Fibroblast of lung (primary cell): Measurements from ENCODE around the gene HSPB6. TPM values are rescaled to one million over a fixed set of nuclear protein-coding genes. Genes with fewer than 3 reads are reported as not detected.

Experiments
- DNase-seq, 2 donors: peaks; one replicate each; pipeline versions ENCODE4 v3.0.0 to v3.0.0-alpha.2; 2010; ENCODE audit warnings: low read depth in 2 of 2
- H2AFZ ChIP-seq: 2 replicates; pipeline ENCODE4 v1.5.1; 2012; ENCODE audit warnings: low read length, control low read depth, inconsistent platforms
- H3K27ac ChIP-seq: 2 replicates; pipeline ENCODE4 v1.5.1; 2011; ENCODE audit warnings: low read length, control low read depth; ENCODE audit not compliant: insufficient read depth
- H3K27me3 ChIP-seq: 2 replicates; pipeline ENCODE4 v1.5.1; 2011; ENCODE audit warnings: mild to moderate bottlenecking, low read length; ENCODE audit not compliant: control insufficient read depth, insufficient read depth
- H3K36me3 ChIP-seq: 2 replicates; pipeline ENCODE4 v1.5.1; 2011; ENCODE audit warnings: low read length; ENCODE audit not compliant: control insufficient read depth, insufficient read depth
- H3K4me1 ChIP-seq: 2 replicates; pipeline ENCODE4 v1.5.1; 2011; ENCODE audit warnings: low read length; ENCODE audit not compliant: control insufficient read depth, insufficient read depth; ENCODE audit errors: extremely low read depth
- H3K4me2 ChIP-seq: 2 replicates; pipeline ENCODE4 v1.5.1; 2011; ENCODE audit warnings: low read length, control low read depth; ENCODE audit not compliant: insufficient read depth; ENCODE audit errors: extremely low read depth
- H3K4me3 ChIP-seq, 4 experiments: fragments of 200-600 bp in 1 of 4; sonication (generic) in 1 of 4; replicated peaks in 1 of 4; 2 replicates each; pipeline ENCODE4 v1.5.1; 2011 to 2016; ENCODE audit warnings: low read length in 4 of 4, low read depth in 3 of 4, mild to moderate bottlenecking in 3 of 4, control low read depth in 2 of 4, inconsistent platforms in 1 of 4, mixed read lengths in 1 of 4; ENCODE audit not compliant: insufficient read depth in 1 of 4; ENCODE audit errors: control extremely low read depth in 1 of 4
- H3K79me2 ChIP-seq: 2 replicates; pipeline ENCODE4 v1.5.1; 2012; ENCODE audit warnings: mild to moderate bottlenecking, low read length, inconsistent platforms; ENCODE audit not compliant: control insufficient read depth, insufficient read depth
- H3K9ac ChIP-seq: 2 replicates; pipeline ENCODE4 v1.5.1; 2011; ENCODE audit warnings: mild to moderate bottlenecking, low read length, control low read depth; ENCODE audit not compliant: insufficient read depth
- H3K9me3 ChIP-seq: 2 replicates; pipeline ENCODE4 v1.5.1; 2012; ENCODE audit warnings: low read depth, low read length; ENCODE audit not compliant: control insufficient read depth, insufficient read depth
- H4K20me1 ChIP-seq: 2 replicates; pipeline ENCODE4 v1.5.1; 2011; ENCODE audit warnings: low read length; ENCODE audit not compliant: control insufficient read depth, insufficient read depth; ENCODE audit errors: extremely low read depth
- EZH2 ChIP-seq: IDR thresholded peaks from 2 replicates; pipeline ENCODE4 v1.5.1; 2012; ENCODE audit warnings: low read length, control low read depth, mild to moderate bottlenecking; ENCODE audit errors: missing control alignments
- polyA plus RNA-seq, 2 donors: library from polyadenylated mRNA; depleted of rRNA in 1 of 2; stranded (reverse) in 1 of 2; unstranded in 1 of 2; fragments of >200 nt; gene quantifications; 2 replicates each; pipeline ENCODE4 v1.2.1, GENCODE V29; 2011 to 2012; ENCODE audit warnings: missing spikeins in 1 of 2
- total RNA-seq: library from RNA; depleted of rRNA; stranded (reverse); fragments of >200 nt; gene quantifications from 2 replicates; pipeline ENCODE4 v1.2.1, GENCODE V29; 2014
- TF ChIP-seq, protein P1 (sequence below), 2 donors: IDR thresholded peaks in 1 of 2; conservative IDR thresholded peaks in 1 of 2; 1 replicate in 1 of 2; 2 replicates in 1 of 2; pipeline ENCODE4 v1.5.1; 2011 to 2012; ENCODE audit warnings: low read length in 2 of 2, control low read depth in 1 of 2, inconsistent platforms in 1 of 2, low read depth in 1 of 2, mild to moderate bottlenecking in 1 of 2

Gene HSPB6
- total and polyA plus RNA-seq, 2 donors (not counting 1 experiment from before 2014, with no cell fraction given) = 53.1 to 54.3 TPM

DNA sequence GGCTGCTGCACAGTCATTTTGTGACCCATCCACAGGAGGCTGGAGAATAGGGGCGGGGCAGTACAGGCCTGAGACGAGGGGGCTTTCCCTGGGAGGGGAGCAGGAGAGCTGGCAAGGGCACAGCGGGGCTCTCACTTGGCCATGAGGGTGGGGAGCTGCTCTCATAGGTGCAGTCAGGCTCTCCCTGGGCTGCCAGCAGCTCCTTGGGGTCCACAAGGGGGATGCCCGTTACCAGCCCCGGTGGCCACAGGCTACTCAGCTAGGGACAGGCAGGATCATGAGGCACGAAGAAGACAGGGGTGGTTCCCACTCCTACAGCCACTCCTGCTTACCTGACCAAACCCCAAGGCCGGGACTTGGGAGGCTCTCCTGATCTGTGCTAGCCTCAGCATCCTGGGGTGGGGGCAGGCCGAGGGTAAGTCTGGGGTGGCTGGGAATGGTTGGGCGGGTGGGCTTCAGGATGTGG, 35.0 kb upstream of the HSPB6 start:
- Histone ChIP-seq H3K4me2 (no peak overlapping the region), H2AFZ (no peak overlapping the region), H3K4me1 (peaks cover 3% of the 10 kb centered on the region), H3K9me3 (no peaks in the 10 kb centered on the region), H3K27me3 (peaks cover 10% of the 10 kb centered on the region), H3K4me3 (no peak overlapping the region), H4K20me1 (no peaks in the 10 kb centered on the region), H3K9ac (no peak overlapping the region), H3K27ac (no peak overlapping the region), H3K79me2 (no peaks in the 10 kb centered on the region), H3K36me3 (no peaks in the 10 kb centered on the region)
- TF ChIP-seq, protein P1, sequence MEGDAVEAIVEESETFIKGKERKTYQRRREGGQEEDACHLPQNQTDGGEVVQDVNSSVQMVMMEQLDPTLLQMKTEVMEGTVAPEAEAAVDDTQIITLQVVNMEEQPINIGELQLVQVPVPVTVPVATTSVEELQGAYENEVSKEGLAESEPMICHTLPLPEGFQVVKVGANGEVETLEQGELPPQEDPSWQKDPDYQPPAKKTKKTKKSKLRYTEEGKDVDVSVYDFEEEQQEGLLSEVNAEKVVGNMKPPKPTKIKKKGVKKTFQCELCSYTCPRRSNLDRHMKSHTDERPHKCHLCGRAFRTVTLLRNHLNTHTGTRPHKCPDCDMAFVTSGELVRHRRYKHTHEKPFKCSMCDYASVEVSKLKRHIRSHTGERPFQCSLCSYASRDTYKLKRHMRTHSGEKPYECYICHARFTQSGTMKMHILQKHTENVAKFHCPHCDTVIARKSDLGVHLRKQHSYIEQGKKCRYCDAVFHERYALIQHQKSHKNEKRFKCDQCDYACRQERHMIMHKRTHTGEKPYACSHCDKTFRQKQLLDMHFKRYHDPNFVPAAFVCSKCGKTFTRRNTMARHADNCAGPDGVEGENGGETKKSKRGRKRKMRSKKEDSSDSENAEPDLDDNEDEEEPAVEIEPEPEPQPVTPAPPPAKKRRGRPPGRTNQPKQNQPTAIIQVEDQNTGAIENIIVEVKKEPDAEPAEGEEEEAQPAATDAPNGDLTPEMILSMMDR (conservative IDR thresholded peaks at IDR 0.05 in 1 of 2, IDR thresholded peaks at IDR 0.05 in 1 of 2; ENCODE audit: low read depth in 1 of 2, low read length in 2 of 2) = no peak
- no peak for TF ChIP-seq EZH2
- DNase-seq = no peak

DNA sequence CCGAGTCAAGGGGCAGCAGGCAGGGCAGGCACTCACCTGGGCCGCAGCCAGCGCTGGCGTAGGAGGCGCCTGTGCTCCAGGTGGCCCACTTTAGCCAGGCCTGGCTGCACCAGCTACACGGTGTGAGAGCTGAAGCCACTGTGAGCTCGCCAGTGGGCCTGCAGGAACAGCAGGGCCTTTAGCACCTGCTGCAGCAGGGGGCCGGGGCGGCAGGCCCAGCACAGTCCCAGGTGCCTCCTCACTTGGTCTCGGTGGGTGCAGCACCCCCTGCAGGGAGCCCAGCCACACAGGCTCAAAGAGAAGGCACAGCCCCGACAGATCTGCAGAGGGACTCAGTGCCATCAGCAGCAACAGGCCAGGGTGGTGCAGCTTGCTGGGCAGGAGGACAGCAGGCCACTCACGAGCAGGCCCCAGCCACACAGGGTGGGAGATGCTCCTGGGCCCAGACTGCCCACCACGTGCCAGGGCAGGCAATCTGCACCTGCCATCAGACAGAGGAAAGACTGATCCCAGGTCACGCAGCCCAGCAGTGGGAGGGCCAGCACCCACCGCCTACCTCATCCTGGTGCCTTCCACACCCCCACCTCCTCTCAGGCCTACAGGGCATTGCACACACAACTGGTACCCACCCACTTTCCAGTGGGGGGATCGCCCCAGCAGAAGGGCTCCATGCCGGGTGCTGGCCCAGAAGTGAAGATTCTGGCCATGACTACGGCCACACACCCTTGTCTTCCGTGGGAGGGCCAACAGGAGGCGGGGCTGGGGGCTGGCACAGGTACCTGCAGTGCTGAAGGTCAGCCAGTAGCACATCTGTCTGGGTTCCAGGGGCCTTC, 34.4 kb upstream of the HSPB6 start:
- no peak overlapping the region for H2AFZ ChIP-seq
- no peak overlapping the region for H3K4me2 ChIP-seq
- no peaks in the 10 kb centered on the region for H4K20me1 ChIP-seq

More for the DNA sequence above, 34.4 kb upstream of the HSPB6 start:
- Histone ChIP-seq H3K79me2 (no peaks in the 10 kb centered on the region), H3K27me3 (peaks cover 6% of the 10 kb centered on the region), H3K27ac (no peak overlapping the region), H3K9me3 (no peaks in the 10 kb centered on the region), H3K36me3 (no peaks in the 10 kb centered on the region), H3K4me1 (peaks cover 3% of the 10 kb centered on the region), H3K9ac (no peak overlapping the region), H3K4me3 (no peak overlapping the region)
- no peak for TF ChIP-seq EZH2
- TF ChIP-seq, protein P1 (conservative IDR thresholded peaks at IDR 0.05 in 1 of 2, IDR thresholded peaks at IDR 0.05 in 1 of 2; ENCODE audit: low read depth in 1 of 2, low read length in 2 of 2) = no peak
- DNase-seq = no peak
